GM12878 (cell line): ENCODE results near the gene PC. TPM values are rescaled to one million over a fixed set of nuclear protein-coding genes. Genes with fewer than 3 reads are reported as not detected.

Source experiments
- ATAC-seq: fragments of 200-7000 bp; cut with Tn5 transposase; 3 replicates; pipeline ENCODE4 v1.9.1; 2020; ENCODE audit warnings: mild to moderate bottlenecking, moderate library complexity
- BruUV-seq: library from RNA; stranded (reverse); fragments of 400-500 nt; replicated peaks from 2 replicates; lab custom pipeline; 2021; lab: Mats Ljungman, UMichigan
- CTCF ChIA-PET: fragments of 300-600 bp; sonication (Branson Sonifier 250); formaldehyde crosslinking; extraction: SDS; loops from one replicate; lab custom pipeline; 2021; ENCODE audit warnings: inconsistent platforms; lab: Yijun Ruan, JAX
- POLR2A ChIA-PET: fragments of 350-600 bp; formaldehyde crosslinking; extraction: SDS; loops from one replicate; lab custom pipeline; 2021; ENCODE audit warnings: inconsistent platforms; lab: Charles Lee
- RAD21 ChIA-PET: fragments of 300-600 bp; sonication (Branson Sonifier 250); formaldehyde crosslinking; loops from one replicate; lab custom pipeline; 2023; ENCODE audit warnings: antibody characterized with exemption; ENCODE audit not compliant: unreplicated experiment; lab: Charles Lee
- SMC1A ChIA-PET: fragments of 300-600 bp; sonication (Branson Sonifier 250); formaldehyde crosslinking; loops from one replicate; lab custom pipeline; 2023; ENCODE audit not compliant: unreplicated experiment, uncharacterized antibody; lab: Charles Lee
- DNase-seq: peaks from one replicate; pipeline ENCODE4 v3.0.0-alpha.2; 2011; ENCODE audit warnings: low read depth, low spot score
- FAIRE-seq: peaks from 3 replicates; lab custom pipeline; 2011; peaks lifted over from hg19 to GRCh38; lab: Jason Lieb, UNC
- H2AFZ ChIP-seq: 2 replicates; pipeline ENCODE4 v1.6.0; 2011; ENCODE audit warnings: low read depth, low read length, control low read depth; ENCODE audit not compliant: control insufficient read depth
- H3K27ac ChIP-seq: 2 replicates; pipeline ENCODE4 v1.5.1; 2011; ENCODE audit warnings: control low read depth; ENCODE audit not compliant: control insufficient read depth, insufficient read depth
- H3K27me3 ChIP-seq, 2 experiments: replicated peaks in 1 of 2; 2 replicates each; pipeline versions ENCODE4 v1.6.0 to v1.6.1; 2011; ENCODE audit warnings: low read length in 1 of 2; ENCODE audit not compliant: control insufficient read depth in 2 of 2, insufficient read depth in 2 of 2
- H3K36me3 ChIP-seq, 2 experiments: 2 replicates each; pipeline ENCODE4 v1.5.1; 2011; ENCODE audit warnings: low read length in 1 of 2; ENCODE audit not compliant: control insufficient read depth in 2 of 2, insufficient read depth in 2 of 2
- H3K4me1 ChIP-seq: 2 replicates; pipeline ENCODE4 v1.6.1; 2011; ENCODE audit warnings: mild to moderate bottlenecking, low read length, moderate library complexity, mixed read lengths; ENCODE audit not compliant: control insufficient read depth, insufficient read depth
- H3K4me2 ChIP-seq: 2 replicates; pipeline ENCODE4 v1.6.0; 2011; ENCODE audit warnings: control low read depth; ENCODE audit not compliant: control insufficient read depth, insufficient read depth
- H3K4me3 ChIP-seq: fragments of 200-600 bp; sonication (generic); 2 replicates; pipeline ENCODE4 v1.5.1; 2016
- H3K79me2 ChIP-seq: 2 replicates; pipeline ENCODE4 v1.6.0; 2011; ENCODE audit warnings: low read length; ENCODE audit not compliant: control insufficient read depth, insufficient read depth
- H3K9ac ChIP-seq: 2 replicates; pipeline ENCODE4 v1.8.0; 2011; ENCODE audit warnings: low read length, control low read depth, mixed read lengths; ENCODE audit not compliant: control insufficient read depth, insufficient read depth
- H3K9me3 ChIP-seq: replicated peaks from 3 replicates; pipeline ENCODE4 v1.5.1; 2011; ENCODE audit warnings: mild to moderate bottlenecking, low read length; ENCODE audit not compliant: control insufficient read depth, insufficient read depth
- H4K20me1 ChIP-seq: 2 replicates; pipeline ENCODE4 v1.6.0; 2011; ENCODE audit not compliant: control insufficient read depth, insufficient read depth
- ATF7 ChIP-seq: fragments of 450-650 bp; IDR thresholded peaks from 2 replicates; pipeline ENCODE4 v1.6.1; 2016; ENCODE audit warnings: low read depth, mild to moderate bottlenecking
- DPF2 ChIP-seq: fragments of 450-650 bp; IDR thresholded peaks from 2 replicates; pipeline ENCODE4 v1.6.1; 2017; ENCODE audit warnings: mild to moderate bottlenecking
- E2F8 ChIP-seq: fragments of 450-650 bp; IDR thresholded peaks from 2 replicates; pipeline ENCODE4 v1.6.1; 2018; ENCODE audit warnings: mild to moderate bottlenecking, low read depth, moderate library complexity; ENCODE audit not compliant: partially characterized antibody
- EED ChIP-seq: sonication (generic); IDR thresholded peaks from 2 replicates; pipeline ENCODE4 v1.6.1; 2016; ENCODE audit warnings: antibody characterized with exemption, low read depth
- KAT2A ChIP-seq: conservative IDR thresholded peaks from 2 replicates; pipeline ENCODE4 v1.6.1; 2011; ENCODE audit warnings: low read depth, low read length; ENCODE audit not compliant: control insufficient read depth
- NR2C2 ChIP-seq: IDR thresholded peaks from 2 replicates; pipeline ENCODE4 v1.6.1; 2011; ENCODE audit warnings: borderline replicate concordance, low read depth; ENCODE audit not compliant: control insufficient read depth, insufficient read length
- NRF1 ChIP-seq: conservative IDR thresholded peaks from 2 replicates; pipeline ENCODE4 v1.6.1; 2011; ENCODE audit warnings: mild to moderate bottlenecking, low read depth, low read length, improper control_type of control experiment
- PBX3 ChIP-seq: IDR thresholded peaks from 2 replicates; pipeline ENCODE4 v1.6.1; 2011; ENCODE audit warnings: mild to moderate bottlenecking, low read depth, low read length, moderate library complexity; ENCODE audit not compliant: insufficient replicate concordance
- POLR2AphosphoS2 ChIP-seq: IDR thresholded peaks from 2 replicates; pipeline ENCODE4 v1.6.1; 2011; ENCODE audit warnings: low read depth, mild to moderate bottlenecking, low read length, improper control_type of control experiment, moderate library complexity
- RELA ChIP-seq: fragments of 450-650 bp; IDR thresholded peaks from 2 replicates; pipeline ENCODE4 v1.8.0; 2014; ENCODE audit warnings: borderline replicate concordance; ENCODE audit not compliant: partially characterized antibody
- SREBF2 ChIP-seq: IDR thresholded peaks from 2 replicates; pipeline ENCODE4 v1.6.1; 2012; ENCODE audit warnings: mild to moderate bottlenecking, low read length
- TCF7 ChIP-seq: IDR thresholded peaks from 2 replicates; pipeline ENCODE4 v1.6.1; 2014; ENCODE audit warnings: antibody characterized with exemption, borderline replicate concordance
- WGBS: methylation state at CpG from one replicate; pipeline ENCODE4 v1.1.6; 2016; ENCODE audit warnings: low lambda C conversion rate; ENCODE audit not compliant: insufficient replicate concordance, insufficient coverage; ENCODE audit errors: missing lambda C conversion rate; 5-methylcytosine and 5-hydroxymethylcytosine counted together
- in situ Hi-C: fragments of 300-500 bp; cut with MboI; formaldehyde crosslinking; loops from 9 replicates; pipeline ENCODE4 v1.14.3; 2018; ENCODE audit warnings: mixed read lengths
- intact Hi-C: fragments of 100-400 bp; cut with micrococcal nuclease; formaldehyde crosslinking; loops from one replicate; pipeline ENCODE4 v1.14.2; 2022; ENCODE audit not compliant: unreplicated experiment
- polyA plus RNA-seq, 11 experiments: library from polyadenylated mRNA; depleted of rRNA in 4 of 11; unstranded in 6 of 11; stranded (reverse) in 5 of 11; fragments of >200 nt; fragmentation: Nextera tagmentation in 4 of 11; fragmentation: Illumina TruSeq in 1 of 11; extraction: Ambion mirVana in 4 of 11; extraction: Trizol in 1 of 11; gene quantifications; 1 replicate in 1 of 11; 2 replicates in 10 of 11; pipeline versions ENCODE4 v1.2.1 to v1.2.3, GENCODE V29; 2011 to 2016; ENCODE audit warnings: inconsistent platforms in 2 of 11, missing spikeins in 2 of 11, low read depth in 1 of 11
- total RNA-seq, 4 experiments: library from RNA; depleted of rRNA in 3 of 4; stranded (reverse); fragments of >200 nt in 3 of 4; fragmentation: Illumina TruSeq in 1 of 4; extraction: Trizol in 1 of 4; gene quantifications; 2 replicates each; pipeline versions ENCODE4 v1.2.1 to v1.2.3, GENCODE V29; 2013 to 2021
- TF ChIP-seq, protein P1 (sequence below): IDR thresholded peaks from 2 replicates; pipeline ENCODE4 v1.6.1; 2011; ENCODE audit warnings: borderline replicate concordance, low read depth, mild to moderate bottlenecking, moderate library complexity, mixed read lengths, low read length; ENCODE audit not compliant: insufficient read depth; ENCODE audit errors: extremely low read length
- TF ChIP-seq, protein P2 (sequence below): fragments of 450-650 bp; IDR thresholded peaks from 2 replicates; pipeline ENCODE4 v1.6.1; 2017; ENCODE audit warnings: mild to moderate bottlenecking, moderate library complexity

PC gene
- total and polyA plus RNA-seq, 10 of the 15 experiments (the other 5 are each of a cell fraction or from before 2014, with no cell fraction given) = 0.22 to 10.3 (median 4.5) TPM

- no peak for TF ChIP-seq RELA
- TF ChIP-seq TCF7 = no peak
- TF ChIP-seq ATF7 = no peak
- TF ChIP-seq, protein P1, sequence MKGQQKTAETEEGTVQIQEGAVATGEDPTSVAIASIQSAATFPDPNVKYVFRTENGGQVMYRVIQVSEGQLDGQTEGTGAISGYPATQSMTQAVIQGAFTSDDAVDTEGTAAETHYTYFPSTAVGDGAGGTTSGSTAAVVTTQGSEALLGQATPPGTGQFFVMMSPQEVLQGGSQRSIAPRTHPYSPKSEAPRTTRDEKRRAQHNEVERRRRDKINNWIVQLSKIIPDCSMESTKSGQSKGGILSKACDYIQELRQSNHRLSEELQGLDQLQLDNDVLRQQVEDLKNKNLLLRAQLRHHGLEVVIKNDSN = no peak
Measured at GRCh38 chr11:67001332-67001731, 43.1 kb upstream of the PC start (continued).

DNA sequence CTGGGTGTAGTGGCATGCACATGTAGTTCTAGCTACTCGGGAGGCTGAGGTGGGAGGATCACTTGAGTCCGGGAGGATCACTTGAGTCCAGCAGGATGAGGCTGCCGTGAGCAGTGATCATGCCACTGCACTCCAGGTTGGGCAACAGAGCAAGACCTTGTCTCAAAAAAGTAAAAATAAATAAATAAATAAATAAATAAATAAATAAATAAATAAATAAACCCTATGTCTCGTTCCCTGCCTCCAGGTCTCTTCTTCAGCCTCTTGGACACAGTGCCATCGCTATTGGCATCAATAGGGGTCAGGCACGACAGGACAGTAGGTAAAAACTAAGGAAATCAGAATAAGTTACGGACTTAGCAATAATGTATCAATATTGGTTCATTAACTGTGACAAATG lies 41.4 kb upstream of the PC start:
- CTCF ChIA-PET = no interaction called here
- H3K4me2 ChIP-seq = no peak overlapping the region
- in situ Hi-C loops (no loop called here), intact Hi-C loops (no loop called here)
- SMC1A ChIA-PET = no interaction called here
- no peak overlapping the region for H3K4me3 ChIP-seq
- RAD21 ChIA-PET = no interaction called here
- H3K27ac ChIP-seq = no peak overlapping the region
- no peak for FAIRE-seq
- H3K9me3 ChIP-seq = no peaks in the 10 kb centered on the region
- POLR2A ChIA-PET = no interaction called here
- ATAC-seq = no peak
- no TSS peak for BruUV-seq
- H3K27me3 ChIP-seq = no peaks in the 10 kb centered on the region
- no peak overlapping the region for H2AFZ ChIP-seq
- 34% methylated on average over 7 of the region's 7 CpGs for WGBS
- H3K4me1 ChIP-seq = no peaks in the 10 kb centered on the region
- H3K79me2 ChIP-seq = no peaks in the 10 kb centered on the region
- no peaks in the 10 kb centered on the region for H3K36me3 ChIP-seq
- no peaks in the 10 kb centered on the region for H4K20me1 ChIP-seq
- H3K9ac ChIP-seq = no peak overlapping the region
- no peak for DNase-seq
- TF ChIP-seq KAT2A (no peak), SREBF2 (no peak), DPF2 (no peak), NR2C2 (no peak), EED (no peak), POLR2AphosphoS2 (no peak), PBX3 (no peak), NRF1 (no peak), E2F8 (no peak)
- TF ChIP-seq, protein P2, sequence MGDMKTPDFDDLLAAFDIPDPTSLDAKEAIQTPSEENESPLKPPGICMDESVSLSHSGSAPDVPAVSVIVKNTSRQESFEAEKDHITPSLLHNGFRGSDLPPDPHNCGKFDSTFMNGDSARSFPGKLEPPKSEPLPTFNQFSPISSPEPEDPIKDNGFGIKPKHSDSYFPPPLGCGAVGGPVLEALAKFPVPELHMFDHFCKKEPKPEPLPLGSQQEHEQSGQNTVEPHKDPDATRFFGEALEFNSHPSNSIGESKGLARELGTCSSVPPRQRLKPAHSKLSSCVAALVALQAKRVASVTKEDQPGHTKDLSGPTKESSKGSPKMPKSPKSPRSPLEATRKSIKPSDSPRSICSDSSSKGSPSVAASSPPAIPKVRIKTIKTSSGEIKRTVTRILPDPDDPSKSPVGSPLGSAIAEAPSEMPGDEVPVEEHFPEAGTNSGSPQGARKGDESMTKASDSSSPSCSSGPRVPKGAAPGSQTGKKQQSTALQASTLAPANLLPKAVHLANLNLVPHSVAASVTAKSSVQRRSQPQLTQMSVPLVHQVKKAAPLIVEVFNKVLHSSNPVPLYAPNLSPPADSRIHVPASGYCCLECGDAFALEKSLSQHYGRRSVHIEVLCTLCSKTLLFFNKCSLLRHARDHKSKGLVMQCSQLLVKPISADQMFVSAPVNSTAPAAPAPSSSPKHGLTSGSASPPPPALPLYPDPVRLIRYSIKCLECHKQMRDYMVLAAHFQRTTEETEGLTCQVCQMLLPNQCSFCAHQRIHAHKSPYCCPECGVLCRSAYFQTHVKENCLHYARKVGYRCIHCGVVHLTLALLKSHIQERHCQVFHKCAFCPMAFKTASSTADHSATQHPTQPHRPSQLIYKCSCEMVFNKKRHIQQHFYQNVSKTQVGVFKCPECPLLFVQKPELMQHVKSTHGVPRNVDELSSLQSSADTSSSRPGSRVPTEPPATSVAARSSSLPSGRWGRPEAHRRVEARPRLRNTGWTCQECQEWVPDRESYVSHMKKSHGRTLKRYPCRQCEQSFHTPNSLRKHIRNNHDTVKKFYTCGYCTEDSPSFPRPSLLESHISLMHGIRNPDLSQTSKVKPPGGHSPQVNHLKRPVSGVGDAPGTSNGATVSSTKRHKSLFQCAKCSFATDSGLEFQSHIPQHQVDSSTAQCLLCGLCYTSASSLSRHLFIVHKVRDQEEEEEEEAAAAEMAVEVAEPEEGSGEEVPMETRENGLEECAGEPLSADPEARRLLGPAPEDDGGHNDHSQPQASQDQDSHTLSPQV = no peak
